NCI-H1092 treated with DMSO at 0.1 percent for 48 hours (cell line): ENCODE results near the gene CRELD2.

Source experiments
- DNase-seq: peaks from one replicate; lab custom pipeline; 2025; lab: John Stamatoyannopoulos, UW

Gene CRELD2

DNA sequence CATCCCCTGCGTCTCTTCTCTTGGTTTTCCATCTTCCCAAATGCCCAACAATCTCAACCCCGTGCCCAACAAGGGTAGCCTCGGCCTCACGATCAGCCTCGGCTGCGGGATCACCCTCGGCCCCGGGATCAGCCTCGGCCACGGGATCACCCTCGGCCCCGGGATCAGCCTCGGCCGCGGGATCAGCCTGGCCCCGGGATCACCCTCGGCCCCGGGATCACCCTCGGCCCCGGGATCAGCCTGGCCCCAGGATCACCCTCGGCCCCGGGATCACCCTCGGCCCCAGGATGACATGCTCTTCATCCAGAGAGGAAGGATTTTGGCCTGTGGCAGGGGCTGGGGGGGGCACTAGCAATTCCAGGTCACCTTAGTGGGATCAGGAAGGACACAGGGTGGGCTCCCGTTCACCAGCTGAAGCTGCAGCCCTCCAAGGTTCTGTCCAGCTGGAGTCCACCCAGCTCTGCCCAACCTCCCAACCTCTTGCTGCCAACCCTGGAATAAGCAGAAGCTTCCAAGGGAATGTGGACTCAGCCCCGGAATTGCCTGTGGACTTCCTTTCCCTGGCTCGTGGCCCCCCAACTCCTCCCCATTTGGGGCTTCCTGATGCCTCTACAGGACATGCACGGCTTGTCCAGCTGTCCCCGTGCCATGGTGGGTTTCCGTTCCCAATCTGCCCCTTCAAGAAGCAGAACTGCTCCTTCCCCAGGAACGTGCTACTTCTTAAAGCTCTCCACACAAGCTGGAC is 6.4 kb upstream of the CRELD2 start:
- no peak for DNase-seq

DNA sequence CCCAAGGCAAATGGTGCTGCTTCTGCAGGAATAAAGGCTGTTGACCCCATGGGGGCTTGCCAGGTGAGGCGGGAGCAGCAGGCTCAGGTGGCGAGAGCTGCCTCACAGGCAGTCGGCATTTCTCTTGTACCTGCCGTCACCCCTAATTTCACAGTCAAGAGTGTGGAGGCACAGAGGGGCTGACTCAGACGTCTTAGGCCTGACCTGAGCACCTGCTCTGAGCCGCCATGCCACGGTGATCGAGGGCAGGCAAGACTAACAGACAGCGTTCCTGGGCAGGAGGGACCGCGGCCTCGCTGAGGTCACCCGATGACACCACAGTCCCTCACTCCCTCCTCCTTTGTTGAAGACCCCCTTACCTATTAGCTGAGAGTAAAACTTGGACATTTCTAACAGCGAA is 5.4 kb upstream of the CRELD2 start:
- no peak for DNase-seq

DNA sequence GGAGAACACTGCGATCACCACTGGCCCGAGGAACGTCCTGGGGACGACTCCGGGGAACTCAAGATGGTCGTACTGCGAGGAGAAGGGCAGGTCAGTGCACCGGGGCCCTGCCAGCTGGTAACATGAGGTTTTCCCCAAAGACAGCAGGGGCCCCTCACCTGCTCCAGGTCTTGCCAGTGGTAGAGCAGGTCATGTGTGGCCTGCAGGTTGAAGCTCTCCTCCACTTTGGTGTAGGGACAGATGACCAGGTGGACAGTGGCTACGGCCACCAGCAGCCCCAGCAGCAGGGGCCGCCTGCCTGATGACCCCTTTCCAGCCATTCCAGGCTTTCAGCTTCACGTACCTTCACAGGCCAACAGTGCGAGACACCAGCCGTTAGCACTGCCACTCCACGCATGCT is 5.0 kb upstream of the CRELD2 start:
- DNase-seq: no peak

DNA sequence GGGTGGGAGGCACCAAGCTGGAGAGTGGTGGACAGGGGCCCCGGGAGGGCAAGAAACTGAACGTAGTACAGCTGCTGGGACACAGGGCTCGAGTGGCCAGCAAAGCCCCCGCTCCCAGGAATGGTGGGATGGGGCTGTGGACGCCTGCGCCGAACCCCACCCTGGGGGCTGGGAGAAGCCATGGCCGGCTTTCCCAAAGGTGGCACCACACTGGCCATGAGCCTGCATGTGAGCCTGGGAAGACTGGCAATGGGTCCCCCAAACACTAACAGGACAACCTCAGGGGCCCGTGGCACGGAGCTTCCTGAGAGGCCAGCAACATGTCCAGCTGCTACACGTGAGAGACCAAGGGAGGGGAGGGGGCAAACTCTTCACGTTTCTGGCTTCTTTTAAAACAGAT is 4.2 kb upstream of the CRELD2 start:
- no peak for DNase-seq

DNA sequence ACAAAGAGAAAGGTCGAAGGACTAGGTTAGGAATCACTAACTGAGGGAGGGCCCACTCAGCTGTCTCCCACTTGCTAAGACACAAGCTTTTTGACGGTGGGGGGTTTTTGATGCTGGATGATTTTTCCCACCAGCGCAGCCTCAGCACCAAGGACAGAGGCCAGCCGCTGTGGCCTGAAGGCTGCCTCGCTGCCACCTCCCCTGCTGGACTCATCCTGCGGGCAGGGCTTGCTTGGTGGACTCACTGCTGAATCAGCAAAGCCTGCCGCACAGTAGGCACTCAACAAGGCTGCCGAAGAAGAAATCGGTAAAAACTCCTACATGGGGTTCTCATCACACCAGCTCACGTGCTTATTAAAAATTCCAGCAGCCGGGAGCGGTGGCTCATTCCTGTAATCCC is 2.8 kb upstream of the CRELD2 start:
- DNase-seq: no peak

DNA sequence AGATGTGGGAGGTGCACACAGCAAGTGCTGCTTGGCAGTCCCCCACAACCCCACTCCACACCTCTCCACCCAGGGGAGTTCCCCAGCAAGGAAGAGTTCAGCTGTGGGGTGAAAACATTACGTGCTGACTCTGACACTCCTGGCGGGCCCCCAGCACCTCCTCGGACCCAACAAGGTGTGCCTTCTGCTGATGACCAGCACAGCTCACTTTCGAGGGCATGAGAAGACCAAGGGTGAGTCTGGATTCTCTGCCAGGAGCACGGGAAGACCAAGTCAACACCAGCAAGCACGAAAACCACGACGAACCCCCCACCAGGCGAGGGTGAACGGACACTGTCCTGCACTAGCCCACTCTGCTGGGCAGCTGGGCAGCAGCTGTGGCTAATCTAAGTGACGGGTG is 1.6 kb upstream of the CRELD2 start:
- DNase-seq: no peak

DNA sequence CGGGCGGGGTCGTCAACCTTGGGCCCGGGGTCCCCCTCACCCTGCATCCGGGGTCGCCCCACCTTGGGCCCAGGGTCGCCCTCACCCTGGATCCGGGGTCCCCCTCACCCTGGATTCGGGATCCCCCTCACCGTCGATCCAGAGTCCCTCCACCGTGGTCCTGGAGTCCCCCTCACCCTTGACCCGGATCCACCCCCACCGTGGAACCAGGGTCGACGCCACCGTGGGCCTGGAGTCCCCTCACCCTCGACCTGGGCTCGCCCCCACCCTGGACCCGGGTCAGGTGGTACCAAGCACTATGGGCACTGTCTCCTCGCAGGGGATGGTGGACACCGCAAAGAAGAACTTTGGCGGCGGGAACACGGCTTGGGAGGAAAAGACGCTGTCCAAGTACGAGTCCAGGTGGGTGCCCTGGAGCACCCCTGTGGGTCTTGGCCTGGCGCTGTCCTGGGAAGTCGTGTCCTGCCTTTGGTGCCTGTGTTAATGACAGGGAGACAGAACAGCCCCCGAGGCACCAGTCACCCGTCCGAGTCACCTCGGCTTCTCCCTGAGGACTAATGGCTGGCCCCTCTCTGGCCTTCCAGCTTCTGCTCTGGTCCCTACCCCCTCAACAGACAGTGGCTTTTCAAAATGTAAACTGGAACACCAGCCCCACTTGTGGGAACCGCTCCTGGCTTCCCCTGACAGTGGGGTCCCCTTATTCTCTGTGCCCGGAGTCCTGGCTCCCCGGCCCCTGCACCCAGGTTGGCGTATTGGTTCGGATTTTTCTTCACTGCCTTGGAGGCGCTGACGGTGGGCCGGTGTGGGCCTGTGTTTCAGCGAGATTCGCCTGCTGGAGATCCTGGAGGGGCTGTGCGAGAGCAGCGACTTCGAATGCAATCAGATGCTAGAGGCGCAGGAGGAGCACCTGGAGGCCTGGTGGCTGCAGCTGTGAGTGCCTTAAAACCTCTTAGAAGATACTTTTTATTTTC is 762 bp downstream of the CRELD2 start:
- DNase-seq: no peak

DNA sequence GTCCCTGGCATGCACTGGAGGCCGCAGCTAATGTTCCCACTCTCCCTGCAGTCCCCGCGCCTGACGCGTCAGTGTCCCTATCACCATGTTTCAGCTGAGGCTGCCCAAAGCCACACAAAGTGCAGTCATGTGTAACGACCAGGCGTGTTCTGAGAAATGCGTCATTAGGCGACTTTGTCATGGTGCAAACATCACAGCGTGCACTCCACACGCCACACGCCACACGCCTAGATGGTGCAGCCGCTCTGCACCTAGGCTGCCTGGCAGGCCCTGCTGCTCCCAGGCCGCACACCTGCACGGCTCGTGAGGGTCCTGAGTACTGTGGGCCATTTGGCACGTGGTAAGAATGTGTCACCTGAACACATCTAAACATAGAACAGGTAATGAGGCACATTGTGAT is 2.4 kb downstream of the CRELD2 start:
- DNase-seq: no peak

DNA sequence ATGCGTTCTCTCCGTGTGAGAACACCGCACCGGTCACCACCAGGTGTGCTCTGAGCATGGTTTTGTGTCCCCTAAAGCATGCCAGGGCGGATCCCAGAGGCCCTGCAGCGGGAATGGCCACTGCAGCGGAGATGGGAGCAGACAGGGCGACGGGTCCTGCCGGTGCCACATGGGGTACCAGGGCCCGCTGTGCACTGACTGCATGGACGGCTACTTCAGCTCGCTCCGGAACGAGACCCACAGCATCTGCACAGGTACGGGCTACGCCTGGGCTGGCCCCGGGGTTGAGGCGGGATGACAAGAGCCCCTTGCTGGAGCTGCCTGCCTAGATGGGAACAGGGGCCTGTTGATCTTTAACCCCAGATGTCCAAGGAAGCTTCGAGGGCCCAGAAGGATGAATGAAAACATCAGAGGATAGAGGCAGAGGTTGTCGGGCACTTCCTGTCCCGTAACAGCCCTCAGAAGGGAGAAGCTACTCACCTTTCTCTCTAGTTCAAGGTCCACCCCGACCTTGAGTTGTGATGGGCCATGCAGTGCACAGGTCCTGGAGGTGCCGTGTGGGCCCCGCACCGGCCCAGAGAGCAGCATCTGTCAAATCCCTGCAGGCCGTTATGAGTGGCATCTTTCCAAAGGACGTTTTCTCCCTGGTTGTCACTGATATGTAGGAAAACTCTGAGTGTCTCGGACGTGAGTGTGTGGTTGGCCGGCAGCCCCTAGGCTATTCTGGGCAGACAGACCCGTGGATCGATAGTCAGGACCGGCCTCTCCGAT is 3.3 kb downstream of the CRELD2 start:
- no peak for DNase-seq

DNA sequence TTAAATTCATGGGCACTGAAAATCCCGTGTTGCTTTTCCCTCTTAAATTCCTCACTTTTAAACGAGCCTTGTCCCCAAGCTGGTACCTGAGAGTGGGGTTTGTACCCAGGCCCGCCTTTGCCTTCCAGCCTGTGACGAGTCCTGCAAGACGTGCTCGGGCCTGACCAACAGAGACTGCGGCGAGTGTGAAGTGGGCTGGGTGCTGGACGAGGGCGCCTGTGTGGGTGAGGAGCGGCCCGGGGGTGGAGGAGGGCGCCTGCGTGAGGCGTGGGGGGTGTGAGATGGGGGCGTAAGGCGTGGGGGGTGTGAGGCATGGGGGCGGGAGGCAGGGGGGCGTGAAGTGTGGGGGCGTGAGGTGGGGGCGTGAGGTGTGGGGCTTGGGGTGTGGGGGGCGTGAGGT is 4.0 kb downstream of the CRELD2 start:
- no peak for DNase-seq

DNA sequence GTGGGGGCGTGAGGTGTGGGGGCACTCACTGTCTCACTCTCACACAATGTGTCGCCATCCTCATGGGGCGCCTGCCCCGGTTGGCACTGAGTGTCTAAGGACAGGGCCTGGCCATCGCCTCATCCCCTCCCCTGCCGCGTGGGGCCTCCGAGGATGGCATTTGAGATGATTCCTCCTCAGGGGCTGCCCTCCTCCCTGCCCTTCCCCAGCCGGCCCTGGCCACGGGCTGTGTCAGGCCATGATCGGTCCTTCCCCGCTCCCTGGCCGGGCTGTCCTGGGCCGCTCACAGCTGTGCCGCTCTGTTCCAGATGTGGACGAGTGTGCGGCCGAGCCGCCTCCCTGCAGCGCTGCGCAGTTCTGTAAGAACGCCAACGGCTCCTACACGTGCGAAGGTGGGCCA is 4.5 kb downstream of the CRELD2 start:
- no peak for DNase-seq

DNA sequence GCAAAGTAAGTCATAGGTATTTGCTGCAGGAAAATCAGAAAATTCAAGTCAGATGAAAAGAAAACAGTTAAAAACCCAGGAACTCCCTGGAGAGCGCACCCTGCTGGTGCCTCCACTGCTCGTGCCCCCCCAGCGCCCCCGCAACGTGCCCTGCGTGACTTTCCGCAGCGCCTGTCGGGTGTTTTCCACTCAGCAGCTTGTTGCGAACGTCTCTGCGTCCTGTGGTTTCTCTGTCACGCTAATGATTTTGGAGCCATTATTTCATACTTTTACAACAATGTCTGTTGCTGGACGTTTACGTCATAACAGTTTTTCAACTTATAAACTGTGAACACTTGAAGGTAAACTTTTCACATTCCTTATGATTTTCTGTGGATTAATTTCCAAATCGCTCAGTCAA is 5.0 kb downstream of the CRELD2 start:
- DNase-seq: no peak

DNA sequence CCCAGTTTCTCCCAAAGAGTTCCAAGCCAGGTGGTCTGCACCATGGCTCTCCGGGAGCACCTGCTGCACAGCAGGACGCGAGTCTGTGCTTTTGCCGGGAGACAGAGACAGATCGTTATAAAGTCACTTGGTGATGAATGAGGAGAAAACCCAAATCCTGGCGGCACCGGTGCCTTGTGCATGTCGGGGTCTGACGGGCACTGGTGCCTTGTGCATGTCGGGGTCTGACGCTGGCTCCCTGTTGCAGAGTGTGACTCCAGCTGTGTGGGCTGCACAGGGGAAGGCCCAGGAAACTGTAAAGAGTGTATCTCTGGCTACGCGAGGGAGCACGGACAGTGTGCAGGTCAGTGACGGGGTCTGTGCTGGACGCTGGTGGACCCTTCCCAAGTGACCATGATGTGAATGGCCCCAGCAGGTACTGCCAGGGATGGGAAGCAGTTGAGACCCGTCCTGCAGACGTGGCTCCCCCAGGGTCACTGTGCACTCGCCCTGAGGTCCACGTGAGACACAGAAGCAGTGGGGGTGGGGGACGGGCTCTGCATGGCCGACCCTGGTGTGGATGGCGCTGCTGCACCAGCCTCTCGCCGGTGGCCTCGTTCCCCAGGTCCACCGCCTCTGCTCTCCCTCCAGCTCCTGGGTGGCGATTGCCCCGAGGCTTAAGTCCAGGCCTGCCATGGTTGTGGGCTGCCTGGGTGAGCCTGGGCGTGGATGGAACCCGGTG is 5.8 kb downstream of the CRELD2 start:
- DNase-seq: no peak

DNA sequence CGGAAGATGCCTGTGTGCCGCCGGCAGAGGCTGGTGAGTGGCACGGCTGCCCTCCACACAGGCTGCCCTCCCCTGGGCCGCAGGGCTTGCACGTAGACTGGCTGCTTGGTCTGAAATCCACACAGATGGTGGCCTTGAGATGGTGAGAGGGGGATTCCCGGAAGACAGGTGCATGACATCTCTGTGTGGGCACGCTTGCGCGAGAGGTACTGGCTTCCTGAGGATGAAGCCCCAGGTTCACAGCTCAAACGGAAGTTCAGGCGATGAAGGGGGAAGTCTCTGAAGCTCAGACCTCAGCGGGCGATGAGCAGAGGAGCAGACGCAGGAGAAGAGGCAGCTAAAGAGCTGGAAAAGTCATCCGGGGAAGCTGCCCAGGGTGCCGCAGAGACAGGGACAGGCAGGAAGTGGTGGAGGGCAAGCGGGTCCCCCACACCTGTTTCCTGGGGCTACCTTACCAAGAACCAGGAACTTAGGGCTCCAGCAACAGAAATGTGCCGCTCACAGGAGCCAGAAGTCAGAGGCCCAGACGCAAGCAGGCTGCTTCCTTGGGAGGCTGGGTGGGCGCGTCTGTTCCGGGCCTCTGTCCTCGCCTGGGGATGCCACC is 7.2 kb downstream of the CRELD2 start:
- no peak for DNase-seq

DNA sequence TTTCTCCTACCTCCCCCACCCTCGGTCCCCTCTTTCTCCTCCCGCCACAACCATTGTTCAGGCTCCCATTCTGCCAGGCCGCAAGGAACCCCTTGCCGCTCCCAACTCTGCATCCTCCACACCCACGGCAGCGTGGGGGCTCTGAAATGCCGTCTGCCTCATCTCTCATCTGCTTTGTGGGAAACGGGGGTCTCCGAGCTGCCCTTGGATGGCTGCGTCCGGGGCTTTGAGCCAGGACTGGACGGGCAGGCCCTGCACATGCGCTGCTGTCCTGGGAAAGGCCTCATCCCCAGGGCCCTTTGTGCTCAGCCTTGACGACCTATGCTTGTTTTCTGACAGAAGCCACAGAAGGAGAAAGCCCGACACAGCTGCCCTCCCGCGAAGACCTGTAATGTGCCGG is 8.5 kb downstream of the CRELD2 start:
- DNase-seq: no peak

DNA sequence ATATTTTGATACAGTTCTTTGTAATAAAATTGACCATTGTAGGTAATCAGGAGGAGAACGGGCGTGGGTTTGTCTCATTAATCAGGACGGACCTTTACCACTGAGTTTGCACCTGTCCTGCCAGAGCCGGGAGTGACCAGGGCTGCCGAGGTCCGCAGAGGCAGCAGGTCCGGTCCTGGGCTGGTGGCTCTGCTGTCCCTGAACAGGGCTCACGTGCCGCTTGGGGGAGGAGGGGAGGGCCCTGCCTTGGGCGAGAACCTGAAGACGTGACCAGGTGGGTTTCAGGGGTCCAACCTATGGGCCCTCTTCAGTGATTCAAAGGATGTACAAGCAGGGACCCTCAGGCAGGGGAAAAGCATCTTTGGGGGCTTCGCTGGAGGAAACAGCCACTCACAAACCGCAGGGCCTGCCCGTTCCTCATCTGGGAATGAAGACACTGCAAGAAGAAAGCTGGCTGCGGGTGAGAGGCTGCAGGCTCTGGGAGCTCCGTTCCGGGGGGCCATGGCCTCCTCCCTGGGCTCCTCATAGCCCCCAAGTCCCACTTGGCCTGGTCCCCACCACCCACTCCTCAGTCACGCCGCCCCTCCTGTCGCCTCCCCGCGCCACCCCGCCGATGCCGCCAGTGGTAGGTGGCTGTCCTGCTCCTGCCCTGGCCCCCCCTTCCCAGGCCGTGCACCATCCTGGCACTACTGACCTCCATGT is 9.2 kb downstream of the CRELD2 start:
- no peak for DNase-seq

DNA sequence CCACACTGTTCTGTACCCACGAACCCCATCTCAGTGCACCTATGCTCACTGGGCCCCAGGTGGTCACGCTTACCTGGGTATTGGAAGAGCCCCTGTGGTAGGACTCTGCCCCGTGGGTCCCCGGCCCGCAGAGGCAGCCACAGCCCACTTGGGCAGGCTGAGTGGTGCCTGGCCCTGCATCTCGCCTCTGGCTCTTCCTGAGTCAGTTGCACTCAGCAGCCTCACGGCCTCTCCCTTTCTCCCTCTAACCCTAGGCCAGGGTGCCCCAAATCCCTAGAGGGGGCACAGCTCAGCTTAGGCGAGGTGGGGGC is 9.7 kb downstream of the CRELD2 start:
- no peak for DNase-seq

DNA sequence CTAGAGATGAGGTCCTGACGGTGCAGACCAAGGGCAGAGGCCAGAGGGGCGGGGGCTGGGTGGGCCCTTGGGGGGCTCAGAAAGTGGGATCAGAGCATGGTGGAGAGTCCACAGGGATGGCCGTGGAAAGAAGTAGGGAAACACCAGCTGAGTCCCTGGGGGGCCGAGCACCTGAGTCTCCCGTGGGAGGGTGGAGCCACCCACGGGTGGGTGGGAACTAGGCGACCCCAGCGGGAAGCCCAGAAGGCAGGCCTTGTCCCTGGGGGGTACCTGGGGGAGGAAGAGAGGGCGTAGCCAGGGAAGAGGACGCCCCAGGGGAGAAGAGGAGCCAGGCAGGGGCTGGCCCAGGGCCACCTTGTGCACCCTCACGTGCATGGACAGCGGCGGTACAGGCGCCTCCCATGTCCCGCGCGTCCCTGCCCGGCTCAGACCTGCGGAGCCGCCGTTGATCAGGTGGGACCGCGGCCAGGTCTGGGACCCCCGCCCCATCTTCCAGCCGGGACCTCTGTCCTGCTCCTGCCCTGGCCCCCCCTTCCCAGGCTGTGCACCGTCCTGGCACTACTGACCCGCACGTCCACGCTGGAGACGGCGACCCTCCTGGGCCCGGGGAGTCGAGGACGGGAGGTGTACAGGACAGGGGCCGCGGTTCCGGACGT is 10.2 kb downstream of the CRELD2 start:
- no peak for DNase-seq

DNA sequence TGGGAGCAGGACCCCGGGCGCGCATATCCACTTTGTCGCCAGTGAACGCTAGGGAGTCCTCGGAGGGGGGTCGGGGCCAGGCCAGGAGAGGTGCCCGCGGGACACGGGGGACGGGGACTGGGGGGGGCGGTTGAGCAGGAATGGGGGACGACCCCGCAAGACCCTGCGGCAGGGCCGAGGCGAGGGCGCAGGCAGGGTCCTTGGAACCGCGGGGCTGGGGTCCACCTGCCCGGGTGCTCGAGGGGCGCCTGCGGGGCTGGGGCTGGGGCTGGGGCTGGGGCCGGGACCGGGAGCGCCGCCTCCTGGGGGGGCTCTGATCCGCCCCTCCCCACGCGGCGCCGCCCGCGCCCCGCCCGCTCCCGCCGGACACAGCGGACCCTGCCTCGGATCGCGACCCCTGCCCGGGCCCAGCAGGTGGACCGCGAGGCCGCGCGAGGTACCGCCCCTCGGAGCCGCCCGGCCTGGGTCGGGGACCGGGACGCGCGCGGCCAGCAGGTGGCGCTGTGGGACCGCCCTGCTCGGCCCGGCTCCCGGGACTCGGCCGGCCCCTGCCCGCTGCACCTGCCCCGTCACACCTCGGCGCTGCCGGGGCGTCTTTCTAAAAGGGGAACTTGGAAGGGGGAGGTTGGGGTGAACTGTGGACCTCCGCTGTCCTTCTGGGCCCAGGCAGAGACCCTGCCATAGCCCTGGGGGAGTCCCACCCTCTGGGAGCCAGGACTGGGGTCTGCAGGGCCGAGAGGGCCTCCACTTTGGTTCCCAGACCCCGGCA is 11.0 kb downstream of the CRELD2 start:
- DNase-seq: no peak
